DMS53 treated with DMSO at 0.1 percent for 48 hours (cell line): ENCODE measurements around the gene RTN4IP1.
"Not testable (repeated sequence)": the region's sequence is repeated elsewhere in the genome, so short reads cannot be mapped to it uniquely, and the experiment has no call there.

Experiments
- DNase-seq: peaks from one replicate; lab custom pipeline; 2025; ENCODE audit not compliant: unreplicated experiment; lab: John Stamatoyannopoulos, UW

RTN4IP1 gene

GRCh38 chr6:106586815-106587415 is 42.4 kb downstream of the RTN4IP1 start:
- no peak for DNase-seq

GRCh38 chr6:106581468-106581867 is 47.8 kb downstream of the RTN4IP1 start:
- DNase-seq = no peak

- DNase-seq = no peak
These were observed 50.0 kb downstream of the RTN4IP1 start for GRCh38 chr6:106579281-106579680.

GRCh38 chr6:106574741-106575458 is 54.4 kb downstream of the RTN4IP1 start:
- DNase-seq = no peak

DNA sequence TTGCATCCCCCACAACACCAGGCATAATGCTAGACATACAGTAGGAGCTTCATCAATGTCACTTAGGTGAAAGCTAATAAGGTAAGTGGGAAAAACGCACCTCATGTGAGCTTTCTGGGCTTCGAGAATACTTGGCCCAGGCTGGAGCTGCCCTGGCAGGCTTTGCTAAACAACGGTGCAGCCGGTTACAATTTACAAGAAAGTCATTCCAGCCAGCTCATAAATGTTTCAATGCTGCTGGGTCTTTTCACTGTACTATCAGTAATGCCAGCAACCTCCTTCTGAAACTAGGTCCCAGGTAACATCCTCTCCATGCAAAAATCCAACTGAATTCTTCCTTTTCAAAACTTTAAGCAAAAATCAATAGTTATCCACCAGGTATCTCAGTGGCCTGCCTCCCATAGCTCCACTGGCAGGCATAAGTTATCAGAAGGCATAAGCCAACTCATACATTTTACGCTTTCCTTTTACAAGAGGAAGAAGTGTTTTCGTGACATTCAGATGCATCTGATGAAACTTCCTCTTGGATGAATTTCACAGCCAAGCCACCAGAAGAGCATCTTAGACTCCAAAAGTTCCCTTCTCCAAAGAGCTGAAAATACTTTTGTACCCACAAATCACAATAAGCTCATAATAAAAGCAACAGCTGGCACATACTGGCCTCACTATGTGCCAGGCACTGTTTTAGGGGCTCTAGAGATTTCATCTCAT is 56.3 kb downstream of the RTN4IP1 start:
- no peak for DNase-seq

DNA sequence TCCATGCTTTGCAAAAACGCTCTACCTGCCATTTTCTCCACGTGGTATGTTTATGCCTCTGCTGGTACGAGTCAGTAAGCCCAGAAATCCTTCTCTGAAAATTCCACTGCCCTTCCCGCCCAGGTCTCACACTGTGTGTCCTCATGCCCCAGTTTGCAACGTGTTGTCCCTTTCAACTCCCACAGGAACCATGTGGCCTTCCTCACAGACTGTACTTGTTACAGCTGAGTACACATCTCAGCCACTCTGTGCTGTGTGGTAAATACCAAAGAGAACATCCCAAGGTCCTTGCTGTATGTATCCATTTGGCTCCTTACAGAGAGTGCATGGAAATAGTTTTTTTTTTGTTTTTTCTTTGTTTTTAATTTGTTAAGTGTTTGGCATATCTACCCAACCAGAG is 56.9 kb downstream of the RTN4IP1 start:
- DNase-seq = no peak

- no peak for DNase-seq
These were observed 59.9 kb downstream of the RTN4IP1 start for GRCh38 chr6:106569428-106569827.

DNA sequence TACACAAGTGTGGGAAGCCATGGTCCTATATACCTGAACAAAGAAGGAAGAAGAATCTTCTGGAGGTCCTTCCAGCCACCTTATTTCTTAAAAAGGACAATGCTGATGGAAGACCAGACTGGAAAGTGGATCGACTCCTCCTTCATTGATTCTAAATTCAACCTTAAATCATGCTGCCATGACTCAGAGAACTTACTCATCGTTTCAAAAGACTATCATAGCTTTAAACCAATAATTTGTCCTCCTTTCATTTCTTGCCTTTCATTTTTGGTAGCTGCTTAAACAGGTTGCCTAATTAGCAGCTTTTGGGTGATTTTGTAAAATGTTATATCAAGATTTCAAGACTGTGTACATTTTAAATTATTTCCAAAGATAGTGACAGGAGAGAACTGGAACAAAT is 60.8 kb downstream of the RTN4IP1 start:
- DNase-seq = no peak

DNA sequence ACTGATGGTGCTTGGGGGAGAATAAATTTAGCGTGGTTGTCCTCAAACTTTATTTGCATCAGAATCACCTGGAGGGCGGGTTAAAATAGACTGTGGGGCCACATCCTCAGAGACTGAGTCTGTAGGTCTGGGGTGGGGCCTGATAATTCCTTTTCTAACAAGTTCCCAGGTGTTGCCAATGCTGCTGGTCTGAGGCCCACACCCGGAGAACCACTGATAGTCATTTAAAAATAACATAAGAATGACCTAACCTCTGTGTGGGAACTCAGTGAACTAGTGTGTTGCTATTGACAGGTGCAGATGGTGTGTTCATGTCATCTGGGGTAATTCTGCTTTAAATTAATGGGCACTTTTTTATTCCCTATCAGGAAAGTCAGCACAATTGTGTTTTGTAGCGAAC is 64.8 kb downstream of the RTN4IP1 start:
- no peak for DNase-seq

DNA sequence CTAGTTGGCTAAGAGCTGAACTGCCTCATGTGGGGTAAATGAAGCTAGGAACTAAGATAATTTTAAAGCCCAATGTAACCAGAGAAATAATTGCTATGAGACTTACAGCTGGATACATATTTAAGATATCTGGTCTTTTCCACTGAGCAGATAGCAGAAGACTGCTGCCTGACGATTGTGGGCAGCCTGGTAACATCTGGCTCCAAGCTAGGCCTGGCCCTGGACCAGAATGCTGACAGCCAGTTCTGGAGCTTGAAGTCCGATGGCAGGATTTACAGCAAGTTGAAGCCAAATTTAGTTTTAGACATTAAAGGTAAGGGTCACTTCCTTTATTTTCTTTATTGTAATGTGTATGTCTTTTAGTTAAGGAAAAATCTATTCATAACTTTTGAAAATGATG is 65.7 kb downstream of the RTN4IP1 start:
- no peak for DNase-seq

GRCh38 chr6:106561686-106562405 is 67.5 kb downstream of the RTN4IP1 start:
- no peak for DNase-seq

- no peak for DNase-seq
These were observed 68.2 kb downstream of the RTN4IP1 start for GRCh38 chr6:106560996-106561685.

- not testable (repeated sequence) for DNase-seq
These were observed 69.6 kb downstream of the RTN4IP1 start for GRCh38 chr6:106559659-106560058.

GRCh38 chr6:106558364-106558763 is 70.9 kb downstream of the RTN4IP1 start:
- DNase-seq = no peak

DNA sequence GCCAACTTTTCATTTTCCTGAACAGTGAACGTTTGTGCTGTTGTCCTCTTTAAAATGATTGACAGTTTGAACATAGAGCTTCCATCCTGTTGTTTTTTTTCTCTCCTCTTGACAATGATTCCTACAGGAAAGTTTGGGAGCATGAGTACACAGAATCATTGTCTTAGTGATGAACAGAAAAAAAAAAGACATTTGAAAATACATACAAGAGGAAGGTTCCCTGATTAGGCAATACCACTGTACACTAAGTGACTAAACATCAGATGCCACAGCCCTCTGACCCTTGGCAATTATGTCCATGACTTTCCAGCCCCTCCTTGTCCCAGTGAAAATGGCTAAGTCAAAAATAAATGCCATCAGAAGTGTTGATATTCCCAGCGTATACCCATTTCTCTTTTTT is 71.5 kb downstream of the RTN4IP1 start:
- DNase-seq = no peak

- no peak for DNase-seq
These were observed 72.8 kb downstream of the RTN4IP1 start for GRCh38 chr6:106556368-106556960.

- DNase-seq = no peak
These were observed 73.5 kb downstream of the RTN4IP1 start for GRCh38 chr6:106555767-106556166.

- DNase-seq = no peak
These were observed 75.9 kb downstream of the RTN4IP1 start for GRCh38 chr6:106553440-106553839.

DNA sequence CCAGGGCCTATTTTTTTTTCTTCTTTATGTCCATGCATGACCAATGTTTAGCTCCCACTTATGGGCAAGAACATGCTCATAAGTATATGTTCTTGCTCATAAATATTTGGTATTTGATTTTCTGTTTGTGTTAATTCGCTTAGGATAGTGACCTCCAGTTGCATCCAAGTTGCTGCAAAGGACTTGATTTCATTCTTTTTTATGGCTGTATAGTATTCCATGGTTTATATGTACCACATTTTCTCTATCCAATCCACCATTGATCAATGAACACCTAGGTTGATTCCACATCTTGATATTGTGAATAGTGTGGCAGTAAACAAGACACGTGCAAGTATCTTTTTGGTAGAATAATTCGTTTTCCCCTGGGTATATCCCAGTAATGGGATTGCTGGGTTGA is 78.1 kb downstream of the RTN4IP1 start:
- DNase-seq = no peak

- no peak for DNase-seq
These were observed 79.8 kb downstream of the RTN4IP1 start for GRCh38 chr6:106549521-106549920.
